IMR-90 (cell line): ENCODE data around the gene GPC5. TPM values are rescaled to one million over a fixed set of nuclear protein-coding genes. Genes with fewer than 3 reads are reported as not detected.

ENCODE experiments used
- ATAC-seq: fragments of 200-7000 bp; cut with Tn5 transposase; 2 replicates; pipeline ENCODE4 v1.9.1; 2020; ENCODE audit warnings: low read depth, mild to moderate bottlenecking, moderate library complexity
- BruUV-seq: library from RNA; stranded (reverse); fragments of 400-500 nt; replicated peaks from 2 replicates; lab custom pipeline; 2021; lab: Mats Ljungman, UMichigan
- CTCF ChIA-PET: fragments of 300-600 bp; formaldehyde crosslinking; extraction: SDS; loops from one replicate; lab custom pipeline; 2021; ENCODE audit warnings: antibody characterized with exemption; lab: Yijun Ruan, JAX
- POLR2A ChIA-PET: fragments of 300-600 bp; sonication (Branson Sonifier 250); formaldehyde crosslinking; loops from one replicate; lab custom pipeline; 2022; ENCODE audit warnings: antibody characterized with exemption; ENCODE audit not compliant: unreplicated experiment; lab: Charles Lee
- DNase-seq: peaks from one replicate; pipeline ENCODE4 v3.0.0; 2013
- H2AFZ ChIP-seq: replicated peaks from 2 replicates; pipeline ENCODE3; 2013; ENCODE audit warnings: low read length, mild to moderate bottlenecking; ENCODE audit not compliant: poor library complexity
- H2AK5ac ChIP-seq: 2 replicates; pipeline ENCODE4 v1.6.1; 2013; ENCODE audit warnings: low read depth, low read length, inconsistent platforms
- H2AK9ac ChIP-seq: replicated peaks from 2 replicates; pipeline ENCODE3; 2013; ENCODE audit warnings: mild to moderate bottlenecking, low read depth, low read length, moderate library complexity; ENCODE audit not compliant: poor library complexity
- H2BK120ac ChIP-seq: 2 replicates; pipeline ENCODE4 v1.6.1; 2013; ENCODE audit warnings: low read depth, low read length, inconsistent platforms
- H2BK15ac ChIP-seq: 3 replicates; pipeline ENCODE4 v1.6.1; 2013; ENCODE audit warnings: low read depth, low read length, inconsistent platforms
- H2BK20ac ChIP-seq: 2 replicates; pipeline ENCODE4 v1.6.1; 2013; ENCODE audit warnings: low read depth, mild to moderate bottlenecking, inconsistent platforms, low read length, moderate library complexity
- H2BK5ac ChIP-seq: 2 replicates; pipeline ENCODE4 v1.6.1; 2013; ENCODE audit warnings: mild to moderate bottlenecking, low read depth, low read length, inconsistent platforms; ENCODE audit not compliant: poor library complexity, severe bottlenecking
- H3K14ac ChIP-seq: replicated peaks from 2 replicates; pipeline ENCODE4 v1.6.1; 2013; ENCODE audit warnings: low read depth, low read length, inconsistent platforms
- H3K18ac ChIP-seq: 2 replicates; pipeline ENCODE4 v1.6.1; 2013; ENCODE audit warnings: low read depth, low read length, control low read depth
- H3K23ac ChIP-seq: 2 replicates; pipeline ENCODE4 v1.6.1; 2013; ENCODE audit warnings: low read depth, low read length, inconsistent platforms
- H3K27ac ChIP-seq: 2 replicates; pipeline ENCODE4 v1.5.1; 2013; ENCODE audit warnings: mild to moderate bottlenecking, control low read depth, low read length; ENCODE audit not compliant: insufficient read depth
- H3K27me3 ChIP-seq: 2 replicates; pipeline ENCODE4 v1.6.1; 2013; ENCODE audit warnings: low read length; ENCODE audit not compliant: control insufficient read depth, insufficient read depth
- H3K36me3 ChIP-seq: 2 replicates; pipeline ENCODE4 v1.6.1; 2013; ENCODE audit warnings: low read length, mixed read lengths; ENCODE audit not compliant: control insufficient read depth, insufficient read depth
- H3K4ac ChIP-seq: 2 replicates; pipeline ENCODE4 v1.6.1; 2013; ENCODE audit warnings: low read depth, low read length, inconsistent platforms
- H3K4me1 ChIP-seq: 2 replicates; pipeline ENCODE4 v1.6.1; 2013; ENCODE audit warnings: low read length, mixed read lengths; ENCODE audit not compliant: control insufficient read depth, insufficient read depth
- H3K4me2 ChIP-seq: 2 replicates; pipeline ENCODE4 v1.6.1; 2013; ENCODE audit warnings: low read depth, mild to moderate bottlenecking, control low read depth, low read length, moderate library complexity
- H3K4me3 ChIP-seq: 2 replicates; pipeline ENCODE4 v1.5.1; 2013; ENCODE audit warnings: low read depth, mild to moderate bottlenecking, control low read depth, low read length, moderate library complexity; ENCODE audit not compliant: insufficient read depth
- H3K56ac ChIP-seq: 2 replicates; pipeline ENCODE4 v1.6.1; 2013; ENCODE audit warnings: low read length, inconsistent platforms; ENCODE audit not compliant: insufficient read depth; ENCODE audit errors: extremely low read depth
- H3K79me1 ChIP-seq, 2 experiments: 2 replicates each; pipeline ENCODE4 v1.6.1; 2013; ENCODE audit warnings: low read length in 2 of 2, inconsistent platforms in 1 of 2, low read depth in 1 of 2
- H3K9ac ChIP-seq: 2 replicates; pipeline ENCODE4 v1.6.1; 2013; ENCODE audit warnings: low read depth, low read length, control low read depth
- H3K9me1 ChIP-seq: 2 replicates; pipeline ENCODE4 v1.6.1; 2013; ENCODE audit warnings: low read length, inconsistent platforms; ENCODE audit not compliant: insufficient read depth
- H3K9me3 ChIP-seq: 2 replicates; pipeline ENCODE4 v1.6.1; 2013; ENCODE audit warnings: low read length; ENCODE audit not compliant: control insufficient read depth, insufficient read depth
- H4K20me1 ChIP-seq: 2 replicates; pipeline ENCODE4 v1.6.1; 2013; ENCODE audit warnings: low read length, inconsistent platforms; ENCODE audit not compliant: insufficient read depth
- H4K5ac ChIP-seq: 2 replicates; pipeline ENCODE4 v1.6.1; 2013; ENCODE audit warnings: mild to moderate bottlenecking, low read depth, low read length, control low read depth
- H4K8ac ChIP-seq, 2 experiments: 2 replicates each; pipeline ENCODE4 v1.6.1; 2013; ENCODE audit warnings: low read depth in 2 of 2, low read length in 2 of 2, control low read depth in 1 of 2, inconsistent platforms in 1 of 2
- H4K91ac ChIP-seq: 2 replicates; pipeline ENCODE4 v1.6.1; 2013; ENCODE audit warnings: low read depth, low read length, inconsistent platforms; ENCODE audit not compliant: insufficient read depth
- BHLHE40 ChIP-seq: fragments of 150-350 bp; IDR thresholded peaks from 2 replicates; pipeline ENCODE4 v1.6.1; 2016; ENCODE audit warnings: mild to moderate bottlenecking, low read depth, low read length
- MXI1 ChIP-seq: IDR thresholded peaks from 2 replicates; pipeline ENCODE4 v1.6.1; 2012; ENCODE audit warnings: low read depth, mild to moderate bottlenecking, low read length, moderate library complexity, borderline replicate concordance
- POLR2A ChIP-seq: IDR thresholded peaks from 2 replicates; pipeline ENCODE4 v1.6.1; 2012; ENCODE audit warnings: mild to moderate bottlenecking, low read depth, low read length
- RCOR1 ChIP-seq: IDR thresholded peaks from 2 replicates; pipeline ENCODE4 v1.6.1; 2012; ENCODE audit warnings: mild to moderate bottlenecking, low read length, improper control_type of control experiment; ENCODE audit not compliant: insufficient replicate concordance
- WGBS, 2 experiments: methylation state at CpG; one replicate each; pipeline versions ENCODE4 v1.1.5 to v1.1.7; 2013; ENCODE audit warnings: missing lambda C conversion rate in 2 of 2; ENCODE audit not compliant: insufficient read length in 1 of 2; ENCODE audit errors: extremely low coverage in 2 of 2; 5-methylcytosine and 5-hydroxymethylcytosine counted together
- dilution Hi-C: fragments of 300-500 bp; cut with HindIII; formaldehyde crosslinking; loops from one replicate; pipeline ENCODE4 v1.14.3; 2018; ENCODE audit warnings: low sequenced_read_pairs; ENCODE audit not compliant: unreplicated experiment
- in situ Hi-C: fragments of 300-500 bp; cut with MboI; formaldehyde crosslinking; loops from 3 replicates; pipeline ENCODE4 v1.14.3; 2019; ENCODE audit warnings: low sequenced_read_pairs, inconsistent platforms, mixed read lengths
- intact Hi-C: fragments of 100-400 bp; cut with micrococcal nuclease; formaldehyde crosslinking; loops from 2 replicates; pipeline ENCODE4 v1.10.0; 2022
- polyA plus RNA-seq, 3 experiments: library from polyadenylated mRNA; depleted of rRNA; stranded (reverse); fragments of >200 nt; gene quantifications; 2 replicates each; pipeline ENCODE4 v1.2.3, GENCODE V29; 2012; ENCODE audit warnings: low replicate concordance in 1 of 3
- total RNA-seq: library from RNA; depleted of rRNA; stranded (reverse); fragments of >200 nt; gene quantifications from 2 replicates; pipeline ENCODE4 v1.2.3, GENCODE V29; 2012

The GPC5 gene
- total and polyA plus RNA-seq, 2 of the 4 experiments (the other 2 are of a cell fraction): 0.94 to 1.8 TPM

DNA sequence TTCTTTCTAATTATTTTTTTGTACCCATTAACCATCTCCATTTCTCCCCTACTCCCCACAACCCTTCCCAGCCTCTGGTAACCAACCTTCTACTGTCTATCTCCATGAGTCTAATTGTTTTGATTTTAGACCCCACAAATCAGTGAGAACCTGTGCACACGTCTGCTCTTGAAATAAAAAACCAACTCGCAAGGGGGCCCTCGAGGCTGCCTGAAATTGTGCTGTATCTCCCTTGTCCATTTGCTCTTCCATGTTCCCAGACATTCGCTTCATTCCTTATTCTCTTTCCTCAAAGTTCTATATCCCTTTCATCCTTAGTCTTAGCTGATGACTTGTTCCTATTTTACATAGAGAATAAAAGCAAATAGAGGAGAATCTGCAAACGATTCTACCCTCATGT, 95.0 kb downstream of the GPC5 start:
- ATAC-seq: no peak
- CTCF ChIA-PET: no interaction called here

More for the DNA sequence above, 95.0 kb downstream of the GPC5 start:
- BruUV-seq: no TSS peak
- Histone ChIP-seq H4K20me1 (no peaks in the 10 kb centered on the region), H3K79me1 (no peaks in the 10 kb centered on the region), H2AK5ac (no peak overlapping the region), H4K5ac (no peak overlapping the region), H3K9ac (no peak overlapping the region), H2AK9ac (no peak overlapping the region), H3K9me1 (no peaks in the 10 kb centered on the region), H3K4me1 (no peaks in the 10 kb centered on the region), H2BK15ac (no peak overlapping the region), H3K23ac (no peak overlapping the region), H3K4ac (no peak overlapping the region), H2AFZ (no peak overlapping the region), H3K36me3 (no peaks in the 10 kb centered on the region), H3K4me3 (no peak overlapping the region), H2BK5ac (no peak overlapping the region), H3K56ac (no peak overlapping the region), H2BK20ac (no peak overlapping the region), H3K18ac (no peak overlapping the region), H2BK120ac (no peak overlapping the region), H4K8ac (no peak overlapping the region), H3K14ac (no peak overlapping the region), H3K9me3 (0 out of 2 replicates have a peak, but pooled peaks cover 2% of the 10 kb centered on the region), H3K4me2 (no peak overlapping the region), H3K27me3 (no peaks in the 10 kb centered on the region), H3K27ac (no peak overlapping the region), H4K91ac (no peak overlapping the region)
- in situ Hi-C loops: no loop called here
- dilution Hi-C loops: no loop called here
- POLR2A ChIA-PET: no interaction called here
- intact Hi-C loops: no loop called here
- DNase-seq: no peak
- no peak for TF ChIP-seq BHLHE40
- TF ChIP-seq POLR2A: no peak
- TF ChIP-seq MXI1: no peak
- no peak for TF ChIP-seq RCOR1
- WGBS, 2 experiments: 40% methylated on average over 1 of the region's 5 CpGs; no CpG with 5 or more reads in 1 of the 2 experiments
